Stimulated activated CD8-positive, alpha-beta memory T cell treated with anti-CD3 and anti-CD28 coated beads, Interleukin-15, amount 100 ng/mL, for 4 hours (primary cell): ENCODE data around the gene TMEM14C.

Source experiments
- DNase-seq, 2 donors: peaks; one replicate each; pipeline ENCODE4 v3.0.0-alpha.2; 2020; ENCODE audit warnings: low read depth in 2 of 2

The TMEM14C gene

DNA sequence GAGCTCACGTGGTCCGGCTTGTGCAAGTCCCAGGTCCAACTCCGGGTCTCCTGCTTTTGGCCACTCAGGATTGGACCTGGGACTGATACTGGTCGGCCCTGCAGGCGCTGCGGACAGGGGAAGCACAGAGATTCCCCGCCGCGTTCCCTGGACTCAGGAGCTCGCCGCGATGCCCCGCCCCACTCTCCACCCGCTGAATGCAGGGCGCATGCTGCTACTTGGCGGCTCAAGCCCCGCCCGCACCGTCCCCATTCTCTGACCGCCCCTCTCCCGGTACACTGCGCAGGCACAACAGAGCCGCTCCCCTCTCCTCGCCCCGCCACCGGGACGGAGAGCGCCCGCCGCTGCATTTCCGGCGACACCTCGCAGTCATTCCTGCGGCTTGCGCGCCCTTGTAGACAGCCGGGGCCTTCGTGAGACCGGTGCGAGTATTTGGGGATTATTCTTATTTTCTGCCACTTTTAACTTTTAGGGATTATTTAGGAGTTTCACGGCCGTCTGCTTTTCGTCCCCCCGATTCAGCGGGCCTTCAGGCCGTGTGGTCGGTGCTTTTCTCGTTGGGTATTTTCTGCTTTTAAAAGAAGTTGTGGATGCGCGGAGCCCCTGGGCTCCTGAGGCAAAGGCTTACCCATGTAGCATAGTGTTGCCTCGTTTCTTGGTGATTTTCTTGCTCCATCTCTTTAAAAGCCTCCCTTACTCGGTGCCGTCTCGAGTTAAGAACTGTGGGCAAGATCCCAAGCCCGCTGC, at the start of gene TMEM14C:
TSS of gene TMEM14C (plus strand) at position 251 of the 747 bp plus-strand sequence. CDS start 1,544 bp downstream, outside the sequence.
- DNase-seq: peak; percentile 60 to 66

- DNase-seq: no peak
Measured at GRCh38 chr6:10676403-10676802, 46.5 kb upstream of the TMEM14C start.

DNA sequence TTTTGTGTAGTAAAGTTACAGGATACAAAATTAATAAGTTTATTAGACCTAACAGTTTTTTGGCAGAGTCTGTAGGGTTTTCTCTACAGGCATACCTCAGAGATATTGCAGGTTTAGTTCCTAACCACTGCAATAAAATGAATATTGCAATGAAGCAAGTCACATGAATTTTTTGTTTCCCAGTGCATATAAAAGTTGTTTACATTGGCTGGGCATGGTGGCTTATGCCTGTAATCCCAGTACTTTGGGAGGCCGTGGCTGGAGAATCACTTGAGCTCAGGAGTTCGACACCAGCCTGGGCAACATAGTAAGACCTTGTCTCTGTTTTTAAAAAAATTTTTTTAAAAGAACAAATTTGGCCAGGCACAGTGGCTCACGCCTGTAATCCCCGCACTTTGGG, 44.4 kb upstream of the TMEM14C start:
- no peak for DNase-seq

- no peak for DNase-seq
Measured at GRCh38 chr6:10681795-10682194, 41.1 kb upstream of the TMEM14C start.

- no peak for DNase-seq
Measured at GRCh38 chr6:10682355-10682988, 40.4 kb upstream of the TMEM14C start.

GRCh38 chr6:10684618-10685017, 38.3 kb upstream of the TMEM14C start:
- DNase-seq: no peak

- no peak for DNase-seq
Measured at GRCh38 chr6:10685092-10685915, 37.6 kb upstream of the TMEM14C start.

DNA sequence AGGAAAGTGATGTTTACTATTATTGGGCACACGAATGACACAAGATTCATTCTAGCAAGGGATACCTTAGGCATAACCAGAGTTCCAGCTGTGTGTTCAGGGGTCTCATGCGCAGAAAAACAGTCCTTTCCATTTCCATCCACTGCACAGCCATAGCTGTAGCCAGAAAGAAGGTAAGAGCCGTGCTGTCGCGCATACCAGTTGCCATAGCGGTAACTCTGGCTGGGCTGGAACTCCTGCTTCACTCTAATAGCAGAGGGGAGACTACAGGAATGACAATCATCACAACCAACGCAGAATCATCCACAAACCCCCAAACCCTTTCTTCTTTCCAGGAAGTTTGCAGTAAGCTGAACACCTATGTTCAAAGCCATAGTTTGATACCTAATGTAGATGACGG, 36.0 kb upstream of the TMEM14C start:
- DNase-seq: no peak

GRCh38 chr6:10687582-10687981, 35.3 kb upstream of the TMEM14C start:
- DNase-seq: no peak

DNA sequence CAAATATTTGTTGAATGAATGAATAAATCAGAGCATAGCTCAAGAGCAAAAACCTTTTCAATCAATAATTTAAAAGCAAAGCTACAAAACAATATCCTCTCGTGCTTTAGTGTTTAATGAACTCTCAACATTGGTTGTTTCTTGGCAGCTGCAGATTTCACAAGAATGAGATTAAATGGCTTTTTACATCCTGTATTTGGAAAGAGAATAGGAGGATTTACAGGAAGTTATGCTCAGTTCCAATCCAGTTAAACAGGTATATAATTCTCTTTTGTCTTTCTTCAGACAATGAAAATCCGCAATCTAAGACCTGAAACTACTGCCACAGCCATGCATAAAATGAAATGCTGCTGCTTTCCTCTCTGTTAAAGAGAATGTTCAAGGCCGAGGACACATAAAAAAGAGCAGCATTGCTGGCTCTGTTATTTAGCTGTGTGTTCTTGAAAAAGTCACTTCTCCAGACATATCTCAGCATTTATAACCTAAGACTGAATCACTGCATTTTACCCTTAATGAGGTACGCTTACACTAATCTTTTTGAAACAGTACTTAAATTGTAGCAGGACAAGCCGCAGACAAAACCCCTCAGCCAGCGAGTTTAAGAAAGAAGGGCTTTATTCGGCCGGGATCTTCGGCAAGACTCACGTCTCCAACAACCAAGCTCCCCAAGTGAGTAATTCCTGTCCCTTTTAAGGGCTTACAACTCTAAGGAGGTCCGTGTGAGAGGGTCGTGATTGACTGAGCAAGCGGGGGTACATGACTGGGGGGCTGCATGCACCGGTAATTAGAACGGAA, 32.0 kb upstream of the TMEM14C start:
- no peak for DNase-seq

DNA sequence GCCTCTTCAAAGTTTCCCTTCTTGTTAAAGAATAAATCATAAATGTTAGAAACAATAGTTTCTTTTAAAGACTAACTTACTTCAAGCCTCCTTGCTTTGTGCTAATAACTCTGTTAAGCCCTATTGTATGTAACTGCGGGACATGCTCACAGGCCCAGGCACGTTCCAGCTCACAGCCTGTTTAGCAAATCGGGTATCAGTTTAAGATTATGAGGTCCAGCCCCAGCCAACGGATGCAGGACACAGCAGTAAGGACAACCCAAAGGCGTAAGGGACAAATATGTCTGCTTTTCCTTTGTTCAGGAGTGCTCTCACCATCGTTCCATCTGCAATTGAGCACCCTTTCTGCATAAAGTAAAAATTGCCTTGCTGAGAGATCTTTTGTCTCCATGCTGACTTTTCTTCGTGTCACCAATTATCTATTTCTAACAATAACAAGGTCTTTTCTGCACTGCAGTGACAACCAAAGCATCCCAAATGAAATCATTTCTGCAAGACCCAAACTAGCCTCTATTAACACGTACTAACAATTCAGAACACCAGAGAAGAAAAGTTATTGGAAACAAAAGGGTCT, 29.8 kb upstream of the TMEM14C start:
- no peak for DNase-seq

GRCh38 chr6:10694302-10695085, 28.4 kb upstream of the TMEM14C start, which contains the start of the genes C6orf52 and PAK1IP1:
C6orf52 (minus strand) TSS chr6:10694616; CDS start chr6:10687550, 7,066 bp downstream.
PAK1IP1 (plus strand) TSS chr6:10694972; CDS start chr6:10694986, 14 bp downstream.
- DNase-seq: peak; percentile 87 to 91

DNA sequence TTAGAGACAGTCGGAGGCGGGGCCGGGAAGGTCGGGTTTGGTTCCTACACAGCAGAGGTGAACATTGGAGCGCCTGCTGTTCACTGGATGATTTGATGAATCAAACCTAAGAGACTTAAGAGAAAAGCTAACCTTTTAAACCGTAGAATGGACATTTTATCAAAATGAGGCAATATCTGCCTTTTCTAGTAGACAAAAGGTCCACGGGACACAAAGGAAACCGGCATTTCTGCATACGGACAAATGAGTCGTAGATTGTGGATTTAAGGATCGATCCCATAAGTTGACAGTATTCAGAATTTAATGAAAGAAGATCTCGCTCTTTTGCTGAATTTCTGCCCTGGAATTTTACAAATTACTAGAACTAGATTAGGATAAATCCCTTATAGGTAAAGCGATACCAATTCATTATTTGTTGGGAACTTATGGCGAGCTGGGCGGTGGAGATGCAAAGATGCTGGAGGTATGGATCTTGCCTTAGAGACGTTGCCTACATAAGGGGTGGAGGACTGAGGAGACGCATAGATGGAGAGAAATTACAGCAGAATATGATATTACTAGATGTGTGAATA, 27.7 kb upstream of the TMEM14C start:
- no peak for DNase-seq

- no peak for DNase-seq
Measured at GRCh38 chr6:10696655-10697054, 26.2 kb upstream of the TMEM14C start.

DNA sequence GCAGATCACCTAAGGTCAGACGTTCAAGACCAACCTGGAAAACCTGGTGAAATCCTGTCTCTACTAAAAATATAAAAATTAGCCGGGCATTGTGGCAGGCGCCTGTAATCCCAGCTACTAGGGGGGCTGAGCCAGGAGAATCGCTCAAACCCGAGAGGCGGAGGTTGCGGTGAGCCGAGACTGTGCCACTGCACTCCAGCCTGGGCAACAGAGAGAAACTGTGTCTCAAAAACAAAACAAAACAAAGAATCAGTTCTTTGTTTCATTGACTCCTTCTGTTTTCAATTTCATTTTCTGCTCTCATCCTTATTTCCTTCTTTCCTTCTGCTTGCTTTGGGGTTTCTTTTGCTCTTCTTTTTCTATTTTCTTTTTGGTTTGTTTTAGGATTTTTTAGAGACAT, 8.9 kb upstream of the TMEM14C start:
- DNase-seq: no peak

GRCh38 chr6:10719296-10719963, 3.4 kb upstream of the TMEM14C start:
- DNase-seq: no peak

DNA sequence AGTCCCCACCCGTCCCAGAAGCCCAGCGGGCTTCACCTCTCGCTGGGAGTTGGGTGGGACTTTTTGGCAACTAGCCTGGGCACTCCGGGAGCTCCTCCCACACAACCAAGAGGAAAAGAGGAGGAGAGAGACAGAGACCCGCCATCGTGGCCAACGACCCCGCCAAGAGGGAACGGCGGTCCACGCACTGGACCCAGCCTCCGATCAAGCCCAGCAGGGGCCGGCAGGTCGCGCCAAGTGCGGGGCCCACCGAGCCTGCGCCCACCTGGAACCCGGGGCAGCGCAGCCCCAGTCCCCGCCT, 3.0 kb upstream of the TMEM14C start:
- no peak for DNase-seq

- peak in 1 of 2 donors; percentile 39 for DNase-seq
Measured at GRCh38 chr6:10720265-10720959, 2.5 kb upstream of the TMEM14C start.
